GM18907 (cell line): ENCODE data around the gene USP47.

ENCODE experiments used
- ATAC-seq: cut with Tn5 transposase; IDR thresholded peaks from one replicate; pipeline ENCODE4 v1.9.1; 2021; ENCODE audit warnings: mild to moderate bottlenecking, moderate library complexity; ENCODE audit not compliant: unreplicated experiment

The USP47 gene

DNA sequence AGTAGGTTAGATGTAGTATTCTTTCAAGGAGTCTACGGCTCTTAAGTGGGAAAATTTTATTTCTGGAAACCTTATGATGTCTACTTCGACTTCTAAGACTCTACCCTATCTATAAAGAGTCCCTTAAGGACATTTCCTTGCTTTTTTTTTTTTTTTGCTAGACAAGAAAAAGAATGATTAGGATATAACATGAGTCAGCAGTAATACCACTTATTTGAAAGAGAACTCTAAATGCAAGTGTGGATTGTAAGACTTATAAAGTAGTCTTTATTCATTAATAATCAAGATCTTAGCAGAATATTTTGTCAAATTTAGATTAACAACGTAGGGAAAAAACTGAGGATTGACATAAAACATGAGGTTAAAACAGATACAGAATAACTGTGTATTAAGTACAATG, 95.7 kb downstream of the USP47 start:
- no peak for ATAC-seq

GRCh38 chr11:11937957-11938356, 96.2 kb downstream of the USP47 start:
- no peak for ATAC-seq

DNA sequence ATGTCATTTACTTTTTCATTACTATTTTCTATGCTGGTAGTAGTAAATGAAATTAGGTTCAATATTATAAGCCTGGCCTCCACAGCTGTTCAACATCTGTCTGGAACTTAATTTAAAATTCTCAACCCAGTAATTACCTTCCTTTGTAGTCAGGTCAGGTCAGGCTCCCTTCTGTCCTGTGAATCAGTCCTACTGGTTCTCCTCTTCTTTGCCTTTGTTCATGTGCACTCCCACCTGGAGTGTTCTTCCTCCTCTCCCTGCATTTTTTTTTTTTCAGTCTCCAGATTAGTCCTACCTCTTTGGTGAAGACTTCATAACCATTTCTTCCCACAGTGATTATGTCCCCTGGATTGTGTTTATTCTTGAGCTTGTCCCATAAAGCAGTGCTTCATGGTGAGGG, 98.8 kb downstream of the USP47 start:
- ATAC-seq: no peak

DNA sequence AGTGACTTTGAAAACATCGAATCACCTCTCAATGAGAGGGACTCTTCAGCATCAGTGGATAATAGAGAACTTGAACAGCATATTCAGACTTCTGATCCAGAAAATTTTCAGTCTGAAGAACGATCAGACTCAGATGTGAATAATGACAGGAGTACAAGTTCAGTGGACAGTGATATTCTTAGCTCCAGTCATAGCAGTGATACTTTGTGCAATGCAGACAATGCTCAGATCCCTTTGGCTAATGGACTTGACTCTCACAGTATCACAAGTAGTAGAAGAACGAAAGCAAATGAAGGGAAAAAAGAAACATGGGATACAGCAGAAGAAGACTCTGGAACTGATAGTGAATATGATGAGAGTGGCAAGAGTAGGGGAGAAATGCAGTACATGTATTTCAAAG, 100.9 kb downstream of the USP47 start:
- ATAC-seq: no peak

DNA sequence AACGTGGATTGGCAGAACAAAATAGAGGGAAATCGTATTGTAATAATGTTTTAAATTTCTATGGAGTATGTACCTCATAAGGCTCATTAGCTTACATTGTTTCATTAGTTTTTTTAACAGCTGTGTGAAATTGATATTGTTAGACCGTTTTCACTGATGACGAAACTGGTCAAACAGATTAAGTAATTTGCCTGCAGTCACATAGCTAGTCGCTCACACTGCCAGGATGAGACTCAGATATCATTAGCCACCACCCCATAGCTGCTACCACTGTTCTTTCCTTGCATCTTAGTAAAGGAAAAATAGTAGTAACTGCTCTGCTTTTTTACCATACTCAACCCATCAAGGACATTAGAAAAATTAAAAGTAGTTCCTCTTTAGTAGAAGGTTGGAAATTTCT, 102.7 kb downstream of the USP47 start:
- ATAC-seq: no peak

DNA sequence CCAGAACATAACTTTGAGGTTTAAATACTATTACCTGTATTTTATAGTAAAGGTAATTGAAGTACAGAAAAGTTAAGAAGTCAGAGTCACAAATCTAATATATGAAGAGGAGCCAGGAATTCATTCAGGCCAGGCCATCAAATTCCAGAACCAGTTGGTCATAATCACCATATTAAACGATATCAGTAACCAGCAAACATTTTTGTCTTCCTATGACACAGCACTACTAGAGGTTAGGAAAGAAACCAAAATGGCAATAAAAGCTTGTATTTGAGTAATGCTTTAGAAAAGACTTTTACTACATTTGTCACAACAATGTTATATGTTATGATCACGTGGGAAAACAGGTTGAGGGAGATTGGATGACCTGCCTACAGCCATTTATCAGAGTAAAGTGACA, 104.4 kb downstream of the USP47 start:
- no peak for ATAC-seq

- ATAC-seq: no peak
Observed at GRCh38 chr11:11946878-11947277, 105.1 kb downstream of the USP47 start.

- no peak for ATAC-seq
Observed at GRCh38 chr11:11947825-11948224, 106.1 kb downstream of the USP47 start.

DNA sequence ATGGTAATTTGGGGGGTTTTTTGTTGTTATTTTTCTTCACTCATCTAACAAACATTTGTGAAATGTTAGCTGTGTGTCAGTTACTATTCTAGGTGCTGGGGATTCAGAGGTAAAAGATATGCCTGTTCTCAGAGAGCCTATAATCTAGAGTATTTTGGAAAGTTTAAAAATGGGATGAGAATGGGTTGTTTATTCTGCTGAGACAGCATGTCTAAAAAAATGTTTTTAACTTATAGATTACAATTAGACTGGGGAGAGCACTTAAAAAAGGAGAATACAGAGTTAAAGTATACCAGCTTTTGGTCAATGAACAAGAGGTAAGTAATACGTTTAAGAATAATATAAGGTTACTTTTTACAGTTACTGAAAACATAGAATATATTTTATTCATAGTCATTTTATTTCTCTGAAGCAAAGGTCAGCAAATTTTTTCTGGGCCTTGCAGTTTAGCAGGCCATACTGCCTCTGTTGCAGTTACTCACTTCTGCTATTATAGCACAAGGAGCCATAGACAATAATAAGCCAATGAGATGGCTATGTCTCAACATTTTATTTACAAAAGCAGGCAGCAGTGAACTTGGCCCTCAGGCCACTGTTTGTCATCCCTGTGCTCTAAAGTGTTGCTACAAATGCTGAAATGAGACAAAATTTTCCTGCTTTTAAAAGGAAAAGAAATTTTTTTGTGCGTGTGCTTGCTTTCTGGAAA, 106.6 kb downstream of the USP47 start:
- ATAC-seq: no peak

DNA sequence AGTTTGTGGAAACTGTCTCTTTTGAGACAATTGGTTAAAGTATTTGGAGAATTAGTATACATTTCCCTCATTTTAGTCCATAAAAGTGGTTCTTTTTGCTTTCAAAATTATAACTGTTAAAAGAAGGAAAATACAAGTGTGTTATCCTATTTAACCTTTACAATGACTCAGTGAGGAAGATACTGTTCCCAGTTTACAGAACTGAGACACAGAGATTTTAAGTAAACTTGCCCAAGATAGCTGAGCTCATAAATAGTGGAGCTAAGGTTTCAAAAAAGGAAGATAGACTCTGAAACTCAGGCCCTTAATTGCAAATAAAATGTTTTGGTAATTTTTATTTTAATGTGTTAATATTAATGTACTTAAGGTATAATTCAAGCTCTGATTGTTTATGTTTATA, 107.7 kb downstream of the USP47 start:
- ATAC-seq: no peak

DNA sequence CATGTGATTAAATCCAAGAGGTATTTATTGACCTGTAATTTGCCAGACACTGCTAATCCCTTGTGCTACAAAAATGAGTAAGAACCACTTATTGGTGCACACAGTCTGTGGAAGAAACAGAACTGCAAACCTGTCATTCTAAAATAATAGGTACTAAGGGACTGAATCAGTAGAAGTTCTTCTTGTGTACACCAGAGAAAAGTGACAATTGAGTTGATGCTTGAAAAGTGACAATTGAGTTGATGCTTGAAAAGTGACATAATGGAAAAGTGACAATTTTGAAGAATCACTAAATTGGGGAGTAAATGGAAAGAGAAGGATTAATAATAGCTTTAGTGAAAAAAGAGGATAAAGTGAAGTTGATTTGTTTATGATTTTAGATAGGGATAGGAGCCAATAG, 110.3 kb downstream of the USP47 start:
- ATAC-seq: no peak

DNA sequence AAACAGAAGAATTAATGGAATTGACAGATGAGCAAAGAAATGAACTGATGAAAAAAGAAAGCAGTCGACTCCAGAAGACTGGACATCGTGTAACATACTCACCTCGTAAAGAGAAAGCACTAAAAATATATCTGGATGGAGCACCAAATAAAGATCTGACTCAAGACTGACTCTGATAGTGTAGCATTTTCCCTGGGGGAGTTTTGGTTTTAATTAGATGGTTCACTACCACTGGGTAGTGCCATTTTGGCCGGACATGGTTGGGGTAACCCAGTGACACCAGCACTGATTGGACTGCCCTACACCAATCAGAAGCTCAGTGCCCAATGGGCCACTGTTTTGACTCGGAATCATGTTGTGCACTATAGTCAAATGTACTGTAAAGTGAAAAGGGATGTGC, 114.2 kb downstream of the USP47 start:
- ATAC-seq: no peak

DNA sequence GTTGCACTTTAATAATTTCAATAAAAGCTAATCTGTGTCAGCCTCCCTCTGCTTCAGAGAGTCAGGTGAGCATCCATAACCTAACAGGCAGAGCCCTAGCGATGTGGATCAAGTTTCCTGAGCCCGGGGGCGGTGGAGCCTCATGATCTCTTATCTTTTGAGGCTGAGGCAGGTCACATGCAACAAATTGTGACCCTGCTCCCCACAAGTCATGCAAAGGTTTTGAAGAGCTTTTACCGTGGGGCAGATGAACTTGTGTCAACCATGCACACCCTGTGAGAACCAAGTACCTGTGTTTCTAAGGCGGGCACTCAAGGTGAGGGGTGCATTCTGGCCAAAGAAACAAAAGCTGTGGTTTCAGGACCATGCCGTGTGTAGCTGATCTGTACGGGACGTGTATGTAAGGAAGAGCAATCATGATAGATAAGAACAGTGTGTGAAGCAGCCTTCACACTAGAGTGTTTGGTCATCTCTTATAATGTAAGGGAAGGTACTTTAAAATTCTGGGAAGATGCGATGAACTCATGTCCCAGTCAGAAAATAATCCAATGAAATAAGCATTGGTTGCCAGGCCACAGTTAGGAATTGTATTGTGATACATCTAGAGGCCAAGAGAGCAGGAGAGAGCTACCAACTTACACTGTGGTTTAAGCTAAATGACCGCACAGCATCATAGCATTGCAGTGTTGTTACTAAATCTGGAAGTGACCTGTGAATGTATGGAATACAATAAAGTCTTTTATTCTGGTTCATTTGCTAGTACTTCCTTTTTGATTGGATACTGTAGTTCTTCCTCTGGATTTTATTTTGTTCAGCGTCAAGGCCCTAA, 116.8 kb downstream of the USP47 start:
- no peak for ATAC-seq

DNA sequence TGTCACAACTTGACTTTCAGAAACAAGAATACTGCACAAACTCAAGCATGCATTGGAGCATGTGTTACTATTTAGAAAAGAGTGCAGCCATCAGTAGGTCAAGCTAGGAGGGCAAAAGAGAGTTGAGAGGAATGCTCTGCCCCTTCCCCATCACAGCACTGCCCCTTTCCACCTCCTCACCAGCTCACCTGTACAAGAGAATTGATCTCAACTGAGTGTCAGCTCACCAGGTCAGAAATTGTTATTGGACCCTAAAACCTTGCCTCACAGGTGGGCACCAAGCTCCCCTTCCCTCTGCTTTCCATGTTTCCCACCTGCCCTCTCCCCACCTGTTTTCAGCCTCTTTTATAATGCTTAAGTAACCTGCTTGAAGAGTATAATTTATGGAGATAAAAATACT, 117.8 kb downstream of the USP47 start:
- ATAC-seq: no peak

DNA sequence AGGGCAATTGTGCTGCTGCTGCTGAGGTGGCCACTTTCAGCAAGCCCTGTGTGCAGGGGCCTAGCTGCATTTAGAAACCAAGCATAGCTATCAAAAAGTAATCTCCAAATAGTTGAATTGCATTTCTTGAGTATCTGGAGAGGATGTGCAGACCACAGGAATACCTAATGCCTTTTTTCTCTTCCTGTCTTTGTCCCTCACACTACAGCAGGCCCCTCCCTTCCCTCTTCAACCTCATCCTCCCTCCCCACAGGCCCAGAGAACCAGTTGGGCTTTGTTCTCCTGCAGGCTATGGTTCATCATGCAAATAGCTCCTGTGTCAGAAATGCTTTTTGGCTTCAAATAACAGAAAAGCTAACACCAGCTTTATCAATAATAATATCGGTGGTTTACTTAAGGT, 118.9 kb downstream of the USP47 start:
- ATAC-seq: no peak

GRCh38 chr11:11961399-11962028, 119.7 kb downstream of the USP47 start:
- ATAC-seq: no peak

GRCh38 chr11:11963067-11963466, 121.3 kb downstream of the USP47 start:
- ATAC-seq: no peak

DNA sequence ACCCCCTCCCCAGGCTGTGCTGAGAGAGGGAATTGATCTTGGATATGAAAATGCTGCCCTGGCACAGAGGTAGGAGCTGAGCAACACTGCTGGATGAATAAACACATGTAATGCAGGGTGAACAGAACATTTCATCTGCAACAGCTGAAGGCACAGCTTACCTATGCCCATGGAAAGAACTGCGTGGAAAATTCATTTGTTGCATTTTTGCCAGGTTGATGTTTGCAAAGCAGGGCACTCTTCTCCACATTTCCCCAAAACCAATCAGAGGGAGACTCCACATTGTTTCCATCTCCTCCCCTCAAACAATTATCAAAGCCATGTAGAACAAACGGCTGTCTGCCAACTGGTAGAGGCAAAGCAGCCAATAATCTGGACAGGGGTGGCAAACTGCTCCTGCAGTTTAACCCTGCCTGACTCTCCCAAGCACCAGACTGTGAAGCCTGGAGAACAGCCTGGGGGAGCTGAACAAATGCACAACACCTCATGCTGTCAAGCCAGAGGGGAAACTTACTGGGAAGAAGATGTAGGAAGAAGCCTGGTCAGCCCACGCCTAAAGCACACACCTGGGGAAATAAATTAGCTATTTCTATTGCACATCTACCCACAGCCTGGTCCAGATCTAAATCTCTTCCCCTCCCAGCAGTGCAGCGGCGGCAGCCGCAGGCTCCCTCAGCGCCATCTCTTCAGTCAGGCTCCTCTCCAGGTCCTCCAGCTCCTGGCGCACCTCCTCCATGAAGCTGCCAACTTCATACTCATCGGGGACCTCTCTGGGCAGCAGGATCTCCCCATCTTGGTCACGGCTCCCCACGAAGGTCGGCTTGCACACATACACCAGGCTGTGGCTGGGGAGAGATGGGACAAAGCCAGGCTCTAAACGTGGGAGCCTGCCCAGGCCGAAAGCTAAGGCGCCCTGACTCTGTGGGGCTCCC, 122.3 kb downstream of the USP47 start:
- ATAC-seq: no peak

DNA sequence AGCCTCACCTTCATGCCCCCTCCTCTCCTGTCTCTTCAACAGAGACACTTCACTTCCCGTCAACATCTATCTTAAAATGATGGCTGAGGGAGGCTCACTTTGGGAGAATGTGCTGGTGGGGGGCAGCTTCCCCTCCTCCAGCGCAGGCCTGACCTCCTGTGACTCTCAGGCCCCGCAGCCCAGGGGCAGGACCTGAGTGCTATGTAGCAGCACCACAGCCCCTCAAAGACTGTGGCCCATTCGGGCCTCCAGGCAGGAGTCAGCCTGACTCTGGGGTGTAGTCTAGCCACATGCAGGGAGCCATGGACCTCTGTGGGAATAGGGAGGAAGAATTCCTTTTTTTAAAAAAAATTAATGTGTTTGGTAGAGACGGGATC, 123.0 kb downstream of the USP47 start:
- no peak for ATAC-seq

- ATAC-seq: no peak
Observed at GRCh38 chr11:11965192-11965591, 123.4 kb downstream of the USP47 start.
